ENCODE results near the gene BTBD6.

Gene BTBD6

DNA sequence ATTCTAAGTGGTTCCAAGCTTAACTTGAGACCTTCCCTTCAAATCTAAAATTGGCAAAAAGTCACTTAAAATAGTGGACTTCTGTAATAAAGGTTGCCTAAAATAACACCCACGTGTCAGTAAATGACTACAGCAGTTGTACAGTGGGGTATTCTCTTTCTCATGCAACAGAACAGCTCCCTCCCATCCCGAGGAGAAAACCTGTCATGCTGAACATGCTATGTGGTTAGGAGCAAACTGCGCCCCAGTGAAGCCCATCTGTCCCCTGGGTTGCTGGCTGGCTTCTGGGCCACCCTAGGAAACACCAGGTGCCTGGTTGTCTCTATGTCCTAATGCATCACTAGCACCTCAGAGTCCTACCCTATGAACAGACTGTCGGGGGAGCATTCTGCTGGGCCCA is 2.7 kb downstream of the BTBD6 start:
- peaks cover 51% of the 10 kb centered on the region for H4K20me1 ChIP-seq (ENCODE audit: insufficient read depth, low read length)
- no peak for DNase-seq

GRCh38 chr14:105251920-105252319 is 3.6 kb downstream of the BTBD6 start:
- Histone ChIP-seq H3K4me2 (ENCODE audit: insufficient read depth, low read length) (no peak overlapping the region), H3K4me3 (ENCODE audit: low read depth in 1 of 2, low read length in 2 of 2) (no peak overlapping the region)
- no peak for ATAC-seq (ENCODE audit: insufficient read depth, low read depth)

More for the DNA sequence above, 2.7 kb downstream of the BTBD6 start:
- Histone ChIP-seq H3K36me3 (ENCODE audit: insufficient read depth, low read length) (peaks cover 61% of the 10 kb centered on the region), H3K9ac (ENCODE audit: low read depth, low read length) (no peak overlapping the region), H2AFZ (ENCODE audit: low read depth, low read length) (no peak overlapping the region), H3K4me3 (ENCODE audit: low read depth in 1 of 2, low read length in 2 of 2) (no peak overlapping the region), H3K79me2 (ENCODE audit: insufficient read depth, low read length) (peaks cover 50% of the 10 kb centered on the region), H3K27me3 (ENCODE audit: insufficient read depth, low read length, poor library complexity) (no peaks in the 10 kb centered on the region), H3K4me2 (ENCODE audit: insufficient read depth, low read length) (no peak overlapping the region), H3K9me3 (ENCODE audit: insufficient read depth, low read length, severe bottlenecking) (no peaks in the 10 kb centered on the region), H3K4me1 (ENCODE audit: insufficient read depth, low read length) (peaks cover 43% of the 10 kb centered on the region), H3K27ac (ENCODE audit: low read length) (no peak overlapping the region)
- TF ChIP-seq EZH2 (IDR thresholded peaks at IDR 0.05; ENCODE audit: borderline replicate concordance, low read depth, low read length, severe bottlenecking) = no peak
- TF ChIP-seq CTCF (IDR thresholded peaks at IDR 0.05; ENCODE audit: borderline replicate concordance, extremely low read depth, low read length, poor library complexity, severe bottlenecking) = no peak
- ATAC-seq (ENCODE audit: insufficient read depth, low read depth) = no peak

DNA sequence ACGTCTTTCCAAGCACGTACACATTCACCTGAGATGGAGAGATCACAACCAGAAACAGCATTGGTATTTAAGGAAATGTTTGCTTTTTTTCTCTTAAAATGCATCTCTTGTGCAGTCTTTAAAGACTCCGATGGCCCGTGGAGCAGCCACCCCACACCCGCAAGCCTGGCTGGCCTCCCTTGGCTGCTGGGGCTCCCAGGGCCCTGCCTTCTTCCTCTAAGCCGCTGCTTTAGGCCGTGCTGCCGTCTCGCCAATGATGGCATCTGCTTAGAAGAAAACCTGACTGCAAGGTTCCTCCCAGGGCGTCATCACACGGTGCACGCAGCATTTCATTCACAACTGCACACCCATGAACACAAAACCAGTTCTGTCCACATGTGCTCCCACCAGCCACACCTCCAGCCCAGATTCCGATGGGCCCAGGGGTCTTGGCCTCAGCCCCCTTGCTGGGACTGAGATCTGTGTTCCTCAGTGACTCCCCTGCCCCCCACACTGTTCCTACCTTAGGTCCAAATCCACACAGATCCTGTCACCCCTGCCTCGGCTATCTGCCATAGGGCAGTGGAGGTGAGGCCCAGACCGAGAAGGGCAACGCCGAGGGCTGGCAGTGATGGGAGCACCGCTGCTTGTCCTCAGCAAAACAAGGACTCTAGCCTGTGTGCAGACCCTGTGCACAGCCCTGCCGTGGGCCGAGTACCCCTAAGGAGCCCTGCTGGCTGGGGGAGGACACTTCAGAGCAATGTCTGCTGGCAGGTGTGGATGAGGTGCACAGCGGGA is 4.4 kb downstream of the BTBD6 start:
- no peak overlapping the region for H3K27ac ChIP-seq (ENCODE audit: low read length)
- ATAC-seq (ENCODE audit: insufficient read depth, low read depth) (no peak), DNase-seq (no peak)
- H3K79me2 ChIP-seq (ENCODE audit: insufficient read depth, low read length) = peaks cover 38% of the 10 kb centered on the region
- H3K27me3 ChIP-seq (ENCODE audit: insufficient read depth, low read length, poor library complexity) = no peaks in the 10 kb centered on the region
- no peak overlapping the region for H3K4me3 ChIP-seq (ENCODE audit: low read depth in 1 of 2, low read length in 2 of 2)
- H2AFZ ChIP-seq (ENCODE audit: low read depth, low read length) = no peak overlapping the region
- H3K9ac ChIP-seq (ENCODE audit: low read depth, low read length) = no peak overlapping the region
- H3K4me1 ChIP-seq (ENCODE audit: insufficient read depth, low read length) = peaks cover 28% of the 10 kb centered on the region
- H4K20me1 ChIP-seq (ENCODE audit: insufficient read depth, low read length) = peaks cover 58% of the 10 kb centered on the region
- TF ChIP-seq CTCF (IDR thresholded peaks at IDR 0.05; ENCODE audit: borderline replicate concordance, extremely low read depth, low read length, poor library complexity, severe bottlenecking) (no peak), EZH2 (IDR thresholded peaks at IDR 0.05; ENCODE audit: borderline replicate concordance, low read depth, low read length, severe bottlenecking) (no peak)
- H3K9me3 ChIP-seq (ENCODE audit: insufficient read depth, low read length, severe bottlenecking) = no peaks in the 10 kb centered on the region
- H3K36me3 ChIP-seq (ENCODE audit: insufficient read depth, low read length) = peaks cover 51% of the 10 kb centered on the region
- H3K4me2 ChIP-seq (ENCODE audit: insufficient read depth, low read length) = no peak overlapping the region

More at GRCh38 chr14:105251920-105252319, 3.6 kb downstream of the BTBD6 start:
- TF ChIP-seq CTCF (IDR thresholded peaks at IDR 0.05; ENCODE audit: borderline replicate concordance, extremely low read depth, low read length, poor library complexity, severe bottlenecking) = no peak
- no peak for TF ChIP-seq EZH2 (IDR thresholded peaks at IDR 0.05; ENCODE audit: borderline replicate concordance, low read depth, low read length, severe bottlenecking)
- H3K9me3 ChIP-seq (ENCODE audit: insufficient read depth, low read length, severe bottlenecking) = no peaks in the 10 kb centered on the region
- peaks cover 36% of the 10 kb centered on the region for H3K4me1 ChIP-seq (ENCODE audit: insufficient read depth, low read length)
- DNase-seq = no peak
- peaks cover 45% of the 10 kb centered on the region for H3K79me2 ChIP-seq (ENCODE audit: insufficient read depth, low read length)
- H3K27me3 ChIP-seq (ENCODE audit: insufficient read depth, low read length, poor library complexity) = no peaks in the 10 kb centered on the region
- no peak overlapping the region for H2AFZ ChIP-seq (ENCODE audit: low read depth, low read length)
- no peak overlapping the region for H3K27ac ChIP-seq (ENCODE audit: low read length)
- H3K9ac ChIP-seq (ENCODE audit: low read depth, low read length) = no peak overlapping the region
- peaks cover 59% of the 10 kb centered on the region for H3K36me3 ChIP-seq (ENCODE audit: insufficient read depth, low read length)
- peaks cover 56% of the 10 kb centered on the region for H4K20me1 ChIP-seq (ENCODE audit: insufficient read depth, low read length)
